ENCODE results near the gene SYT3.

- no peak for TF ChIP-seq CTCF (conservative IDR thresholded peaks at IDR 0.05; ENCODE audit: low read depth in 2 of 2)
- no peak for TF ChIP-seq EZH2phosphoT487 (IDR thresholded peaks at IDR 0.05; ENCODE audit: unreplicated experiment)
- TF ChIP-seq NANOG (IDR thresholded peaks at IDR 0.05; ENCODE audit: borderline replicate concordance) = no peak
Observed at GRCh38 chr19:50658441-50659317, 19.0 kb upstream of the SYT3 start.

Measured in GM23338 (cell line).